HG03460 (cell line): Measurements from ENCODE around the gene MEX3D.

Experiments
- ATAC-seq: cut with Tn5 transposase; IDR thresholded peaks from one replicate; pipeline ENCODE4 v1.9.1; 2021; ENCODE audit not compliant: unreplicated experiment

MEX3D gene

DNA sequence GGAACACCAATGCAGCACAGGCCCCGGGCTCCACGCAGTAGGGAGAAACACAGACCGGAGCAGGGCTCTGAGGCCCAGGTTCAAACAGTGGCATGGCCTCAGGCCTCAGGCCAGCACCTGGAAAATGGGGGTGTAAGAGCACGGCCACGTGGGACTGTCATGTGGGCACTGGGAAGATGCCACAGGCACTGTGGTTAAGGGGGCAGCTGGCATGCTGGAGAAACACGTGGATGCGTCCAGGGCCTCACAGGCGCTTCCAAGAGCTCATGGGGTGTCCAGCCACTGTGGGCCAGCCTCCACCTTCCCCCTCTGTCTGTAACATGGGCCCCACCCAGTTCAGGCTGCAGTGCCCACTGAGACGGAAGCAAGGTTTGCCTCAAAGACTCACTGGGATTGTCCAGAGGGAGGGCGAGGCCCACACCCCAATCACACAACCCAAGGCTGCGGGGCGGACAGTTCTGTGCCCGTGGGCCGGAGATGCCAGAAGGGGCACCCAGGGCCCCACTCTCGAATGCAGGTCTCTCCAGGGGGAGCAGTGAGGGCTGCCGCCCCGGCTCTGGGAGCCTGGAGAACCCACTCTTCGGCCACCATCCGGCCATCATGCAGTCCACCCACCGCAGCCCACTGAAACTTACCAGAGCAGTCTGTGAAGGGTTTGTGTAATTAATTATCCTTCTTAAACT, 30.8 kb upstream of the MEX3D start:
- no peak for ATAC-seq

DNA sequence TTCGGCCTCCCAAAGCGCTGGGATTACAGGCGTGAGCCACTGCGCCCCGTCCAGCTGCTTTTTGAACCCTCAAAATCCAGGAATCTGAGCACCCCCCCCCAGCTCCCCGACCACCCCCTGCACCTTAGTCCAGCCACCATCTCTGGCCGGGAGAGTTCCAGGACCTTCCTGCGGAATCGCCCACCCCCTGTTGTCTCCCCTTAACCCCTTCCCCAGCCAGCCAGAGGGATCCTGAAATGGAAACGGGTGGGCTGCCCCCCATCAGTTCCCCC, 25.3 kb upstream of the MEX3D start:
- ATAC-seq = no peak

- ATAC-seq = peak; percentile 54
These were observed 24.8 kb upstream of the MEX3D start, which contains the start of gene MBD3 for GRCh38 chr19:1592755-1593500. MBD3 (minus strand) TSS chr19:1592865; CDS start chr19:1592631, 234 bp downstream.

DNA sequence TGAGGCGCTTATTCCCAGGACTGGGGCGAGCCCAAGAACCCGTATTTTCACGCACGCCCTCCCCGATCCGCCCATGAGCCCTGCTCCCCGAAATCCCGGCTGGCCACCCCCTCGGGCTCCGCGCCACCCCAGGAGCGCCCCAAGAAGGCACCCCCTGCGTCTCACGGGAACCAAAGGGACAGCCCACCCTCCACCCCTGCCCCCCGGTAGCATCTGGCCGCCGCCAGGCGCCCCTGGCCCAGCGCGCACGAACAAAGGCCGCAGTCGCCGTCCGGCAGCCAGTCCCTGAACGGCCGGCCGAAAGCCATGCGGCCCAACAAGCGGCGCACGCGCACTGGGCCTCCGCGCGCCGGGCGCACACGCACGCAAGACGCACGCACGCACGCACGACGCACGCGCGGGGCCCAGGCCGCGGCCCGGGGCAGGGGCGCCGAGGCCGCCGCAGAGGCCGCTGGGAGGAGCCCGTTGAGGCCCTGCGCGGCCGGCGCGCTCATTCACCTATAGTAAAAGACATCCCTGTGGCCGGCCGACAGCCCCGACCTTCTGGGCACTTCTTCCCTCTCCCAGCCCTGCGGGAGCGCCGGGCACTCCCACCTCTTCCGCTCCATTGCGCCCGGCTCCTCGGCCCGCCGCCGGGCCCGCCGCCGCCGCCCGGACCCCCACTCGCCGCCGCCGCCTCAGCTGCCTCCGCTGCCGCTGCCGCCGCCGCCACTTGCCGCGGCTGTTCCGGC, 24.1 kb upstream of the MEX3D start:
- ATAC-seq = peak; percentile 54

DNA sequence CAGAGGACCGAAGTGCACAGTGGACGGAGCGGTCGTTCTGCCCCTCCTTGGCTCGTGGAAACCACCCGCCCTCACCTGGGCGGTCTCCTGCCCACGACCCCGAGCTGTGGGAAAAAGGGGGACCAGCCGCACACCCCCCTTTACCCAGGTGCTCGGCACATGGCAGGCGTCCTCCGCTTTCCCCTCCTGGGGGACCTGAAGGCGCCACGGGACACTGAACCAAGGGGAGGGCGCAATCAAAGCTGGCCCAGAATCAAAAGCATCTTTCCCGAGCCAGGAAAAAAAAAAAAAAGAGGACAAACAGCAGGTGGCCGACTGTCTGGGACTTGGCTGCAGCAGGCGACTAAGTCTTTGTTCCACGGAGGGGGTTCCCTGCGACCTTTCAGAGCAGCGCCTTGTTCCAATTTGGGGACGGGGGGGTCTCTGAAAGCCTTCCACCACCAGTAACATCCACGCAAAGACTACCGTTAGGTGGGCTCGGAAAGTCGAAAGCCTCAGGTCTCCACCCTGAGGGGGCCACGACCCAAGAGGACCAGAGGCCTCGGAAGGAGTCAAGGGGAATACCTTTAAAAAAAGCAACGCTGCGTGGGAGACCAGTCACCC, 23.4 kb upstream of the MEX3D start:
- no peak for ATAC-seq

DNA sequence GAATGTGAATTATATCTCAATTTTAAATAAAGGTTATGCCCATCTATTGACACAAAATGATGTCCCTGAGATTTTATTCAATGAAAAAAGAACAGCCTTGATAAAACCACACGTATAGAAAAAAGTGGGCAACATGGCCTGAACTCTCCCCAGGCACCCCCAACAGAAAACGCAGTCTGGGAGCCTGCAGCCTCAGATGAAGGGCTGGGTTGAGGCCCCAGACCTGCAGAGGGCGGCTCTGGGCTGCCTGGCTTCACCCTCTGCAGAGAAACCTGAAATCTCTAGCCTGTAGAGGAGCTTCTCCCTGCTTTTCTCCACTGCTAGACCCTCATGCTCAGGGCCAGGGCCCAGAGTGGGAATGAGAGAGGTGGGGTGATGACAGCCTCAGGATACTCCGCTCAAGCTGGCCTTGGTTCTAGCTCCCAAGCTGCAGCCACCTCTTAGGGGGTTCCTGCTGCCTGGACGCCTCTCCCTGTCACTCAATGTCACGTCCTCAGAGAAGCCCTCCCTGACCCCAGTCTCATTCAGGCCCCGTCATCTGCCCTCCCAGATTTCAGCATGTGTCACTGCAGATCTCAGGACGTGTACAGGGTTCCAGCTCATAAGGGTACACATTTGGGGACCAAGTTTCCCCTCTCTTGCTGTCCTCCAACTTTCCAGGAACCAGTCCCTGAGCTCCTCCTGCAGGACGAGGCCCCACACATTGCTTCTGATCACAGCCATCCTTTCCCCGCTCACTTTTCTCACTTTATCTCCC, 22.7 kb upstream of the MEX3D start:
- no peak for ATAC-seq

DNA sequence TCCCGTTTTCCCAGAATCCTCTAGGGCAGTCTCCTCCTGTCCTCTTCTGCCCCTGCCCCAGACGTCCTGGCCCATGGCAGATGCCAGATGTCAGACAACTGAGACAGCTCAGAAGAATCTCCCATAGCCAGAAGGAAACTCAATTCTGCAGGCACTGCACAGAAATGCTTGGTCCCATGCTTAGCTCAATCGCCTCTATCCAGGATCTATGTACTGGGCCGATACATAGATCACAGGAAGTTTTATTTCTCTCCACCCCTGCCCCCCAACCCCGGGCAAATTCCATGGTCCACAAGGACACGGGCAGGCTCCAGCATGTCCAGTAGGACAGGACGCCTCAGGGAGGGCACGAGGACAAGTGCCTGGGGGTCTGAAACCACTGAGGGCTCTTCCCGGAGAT, 19.7 kb upstream of the MEX3D start:
- ATAC-seq = no peak

- no peak for ATAC-seq
These were observed 17.1 kb upstream of the MEX3D start for GRCh38 chr19:1585243-1585580.

DNA sequence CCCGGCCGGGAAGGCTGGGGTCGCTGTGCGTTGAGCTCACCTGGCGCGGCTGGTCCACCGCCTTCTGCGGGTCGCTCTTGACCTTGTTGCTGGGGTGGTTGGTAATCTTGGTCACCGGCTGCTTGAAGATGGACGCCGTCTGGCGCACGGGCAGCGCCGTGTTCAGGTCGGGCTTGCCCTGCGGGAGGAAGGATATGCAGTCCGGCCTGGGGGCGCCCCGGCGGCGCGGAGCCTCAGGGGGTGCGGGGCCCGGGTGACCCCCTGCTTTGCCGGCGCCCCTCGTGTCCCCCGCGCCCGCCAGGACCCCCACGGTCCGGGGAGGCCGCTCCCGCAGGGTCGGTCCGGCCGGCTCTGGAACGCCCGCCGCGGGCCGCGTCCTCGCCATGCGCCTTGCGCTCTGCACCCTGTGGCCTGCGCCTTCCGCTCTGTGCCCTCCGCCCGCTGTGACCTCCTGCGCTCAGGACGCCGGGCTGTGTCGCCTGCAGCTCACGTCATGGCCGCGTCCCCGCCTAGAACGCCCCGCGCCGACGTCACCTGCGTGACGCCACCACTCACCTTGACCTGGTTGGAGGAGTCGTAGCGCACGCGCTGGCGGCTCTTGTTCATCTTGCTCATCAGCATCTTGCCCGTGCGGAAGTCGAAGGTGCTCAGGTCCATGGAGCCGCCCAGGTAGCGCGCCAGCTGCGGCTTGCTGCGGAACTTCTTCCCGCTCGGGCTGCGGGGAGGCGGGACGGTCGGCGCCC, 16.5 kb upstream of the MEX3D start:
- ATAC-seq = no peak

GRCh38 chr19:1582201-1582600, 14.1 kb upstream of the MEX3D start:
- no peak for ATAC-seq

DNA sequence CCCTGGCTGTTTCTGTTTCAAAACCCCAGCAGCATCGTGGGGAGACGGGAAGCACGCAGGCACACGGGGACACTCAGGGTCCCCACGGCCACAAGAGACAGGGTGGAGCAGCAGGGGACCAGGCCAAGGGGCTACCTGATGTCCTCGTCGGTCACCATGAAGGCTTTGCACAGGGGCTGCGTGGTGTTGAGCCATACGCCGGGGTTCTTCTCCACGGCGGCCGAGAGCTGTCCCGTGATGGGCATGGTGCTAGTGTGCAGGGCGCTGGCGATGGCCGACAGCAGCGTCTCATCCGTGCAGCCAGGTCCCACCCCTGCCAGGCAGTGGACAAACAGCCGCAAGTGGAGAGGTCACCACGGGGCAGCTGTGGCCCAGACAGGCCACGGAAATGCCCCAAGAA, 12.8 kb upstream of the MEX3D start:
- ATAC-seq = no peak

DNA sequence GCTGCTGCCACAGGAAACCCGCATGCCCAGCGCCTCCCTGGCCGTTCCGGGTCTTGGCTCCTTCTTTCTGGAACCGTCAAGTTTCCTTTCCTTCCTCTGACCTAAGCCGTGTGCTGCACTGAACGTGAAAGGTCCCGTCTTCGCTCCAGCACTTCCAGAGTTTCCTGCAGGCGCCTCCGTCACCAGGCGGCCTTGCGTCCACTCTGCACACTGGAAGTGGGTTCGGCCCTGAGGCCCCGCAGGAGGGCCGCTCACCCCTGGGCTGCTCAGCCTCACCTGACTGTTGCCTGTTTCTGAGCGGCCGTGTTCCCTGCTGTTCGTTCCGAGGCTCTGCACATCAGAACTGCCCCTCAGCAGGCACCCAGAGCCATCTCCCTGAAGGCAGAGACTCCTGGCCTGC, 12.3 kb upstream of the MEX3D start:
- ATAC-seq = no peak

GRCh38 chr19:1579222-1579621, 11.1 kb upstream of the MEX3D start:
- ATAC-seq = no peak

GRCh38 chr19:1577929-1578618, 9.9 kb upstream of the MEX3D start:
- no peak for ATAC-seq

DNA sequence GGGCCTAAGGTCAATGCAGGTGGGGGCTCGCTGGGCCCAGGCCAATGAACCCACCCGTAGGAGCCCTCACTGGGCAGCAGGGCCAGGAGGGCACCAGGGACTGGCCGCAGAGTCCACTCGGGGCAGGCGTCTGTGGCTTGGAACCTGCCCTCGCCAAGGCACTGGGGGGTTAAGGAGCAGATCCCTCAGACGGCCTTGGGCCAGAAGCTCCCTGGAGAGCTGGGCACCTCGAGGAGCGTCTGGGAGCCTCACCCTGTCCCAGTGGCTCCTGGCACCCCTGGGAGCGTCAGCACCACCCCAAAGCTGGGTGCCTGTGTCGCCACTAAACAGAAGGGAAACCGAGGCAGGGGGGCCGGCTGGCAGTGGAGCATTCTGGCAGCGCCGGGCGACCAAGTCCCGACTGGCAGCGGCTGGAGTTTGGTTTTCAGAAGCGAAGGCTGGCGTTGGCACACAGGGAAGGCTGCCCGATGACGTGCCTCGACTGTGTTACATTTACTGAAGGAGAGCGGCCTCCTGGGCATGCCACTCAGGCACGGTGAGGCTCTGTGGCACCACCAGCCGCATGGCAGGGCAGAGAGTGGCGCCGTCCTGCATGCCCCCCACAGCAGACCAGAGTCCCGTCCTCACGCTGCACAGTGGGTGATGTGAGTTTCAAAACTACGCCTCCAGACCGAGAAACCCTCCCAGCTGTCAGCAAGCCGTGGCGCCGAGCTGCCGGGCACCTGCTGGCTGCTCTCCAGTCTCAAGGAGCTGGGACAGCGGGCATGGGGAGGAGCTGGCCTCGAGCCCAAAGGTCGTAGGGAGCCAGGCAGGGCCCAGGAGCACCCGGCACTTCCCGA, 9.2 kb upstream of the MEX3D start:
- no peak for ATAC-seq

DNA sequence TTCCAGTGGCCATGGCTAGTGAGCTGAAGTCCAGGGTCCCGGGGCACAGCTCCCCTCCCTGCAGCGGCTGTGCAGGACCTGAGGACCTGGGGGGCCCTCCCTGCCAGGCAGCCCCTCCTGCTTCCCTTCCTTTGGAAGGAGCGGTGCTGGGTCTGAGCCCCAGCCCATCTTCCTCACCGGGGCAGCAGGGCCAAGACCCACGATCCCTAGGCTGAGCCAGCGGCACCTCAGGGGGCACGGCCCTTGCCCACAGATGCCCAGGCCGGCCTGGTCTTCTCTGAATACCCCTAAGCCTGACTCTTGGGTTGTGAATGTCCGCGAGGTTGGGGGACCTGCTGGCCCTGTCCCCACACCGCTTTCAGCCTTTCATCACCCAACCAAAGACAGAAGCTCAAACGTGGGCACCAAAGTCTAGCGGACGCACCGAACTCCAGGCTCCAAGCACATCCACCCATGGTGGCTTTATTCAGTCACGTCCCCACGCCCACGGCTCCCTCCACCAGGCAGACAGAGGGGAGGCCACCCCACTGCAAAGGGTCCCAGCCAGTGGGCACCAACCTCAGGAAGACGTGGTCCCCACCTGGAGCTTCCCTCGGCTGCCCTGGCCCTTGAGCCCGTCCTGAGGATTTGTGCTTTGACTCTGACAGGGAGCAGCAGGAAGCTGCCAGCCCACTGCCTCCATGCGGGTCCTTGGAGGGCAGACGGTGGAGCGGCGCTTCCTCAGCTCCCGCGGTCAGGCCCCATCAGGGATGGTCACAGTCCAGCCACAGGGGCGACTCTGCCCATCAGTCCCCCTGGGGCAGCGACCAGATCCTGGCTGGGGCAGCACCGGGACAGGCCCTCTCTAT, 8.3 kb upstream of the MEX3D start:
- no peak for ATAC-seq

- no peak for ATAC-seq
These were observed 7.5 kb upstream of the MEX3D start for GRCh38 chr19:1575323-1576241.
